Measurements from ENCODE around the gene KRTAP21-1. TPM values are rescaled to one million over a fixed set of nuclear protein-coding genes. Genes with fewer than 3 reads are reported as not detected.

KRTAP21-1 gene
- total RNA-seq, 1 donor from 2014 or later, result not detected

GRCh38 chr21:30719401-30719800 lies 35.8 kb downstream of the KRTAP21-1 start:
- no peak for TF ChIP-seq CTCF (IDR thresholded peaks at IDR 0.05)

GRCh38 chr21:30718239-30718909 lies 36.9 kb downstream of the KRTAP21-1 start, which contains the start of gene KRTAP21-3:
Gene KRTAP21-3 (minus strand): TSS chr21:30718777. CDS start chr21:30718759, 18 bp downstream.
- no peak within 1 kb of the TSS for H3K4me3 ChIP-seq
- no peak for DNase-seq (ENCODE audit: low spot score in 2 of 2)
- no peak within 1 kb of the TSS for H3K27ac ChIP-seq
- intact Hi-C loops (cut with DNase I), result no loop called here
- H3K9me3 ChIP-seq, result no peaks in the 10 kb centered on the region
- TF ChIP-seq CTCF (IDR thresholded peaks at IDR 0.05), result no peak
- no peaks in the 10 kb centered on the region for H3K27me3 ChIP-seq
- H3K36me3 ChIP-seq, result no peaks in the 10 kb centered on the region
- H3K4me1 ChIP-seq, result no peaks in the 10 kb centered on the region

More at GRCh38 chr21:30719401-30719800, 35.8 kb downstream of the KRTAP21-1 start:
- no peak overlapping the region for H3K27ac ChIP-seq
- no peaks in the 10 kb centered on the region for H3K4me1 ChIP-seq
- H3K9me3 ChIP-seq, result no peaks in the 10 kb centered on the region
- no peaks in the 10 kb centered on the region for H3K36me3 ChIP-seq
- intact Hi-C loops (cut with DNase I), result no loop called here
- H3K27me3 ChIP-seq, result no peaks in the 10 kb centered on the region
- DNase-seq (ENCODE audit: low spot score in 2 of 2), result no peak
- no peak overlapping the region for H3K4me3 ChIP-seq

DNA sequence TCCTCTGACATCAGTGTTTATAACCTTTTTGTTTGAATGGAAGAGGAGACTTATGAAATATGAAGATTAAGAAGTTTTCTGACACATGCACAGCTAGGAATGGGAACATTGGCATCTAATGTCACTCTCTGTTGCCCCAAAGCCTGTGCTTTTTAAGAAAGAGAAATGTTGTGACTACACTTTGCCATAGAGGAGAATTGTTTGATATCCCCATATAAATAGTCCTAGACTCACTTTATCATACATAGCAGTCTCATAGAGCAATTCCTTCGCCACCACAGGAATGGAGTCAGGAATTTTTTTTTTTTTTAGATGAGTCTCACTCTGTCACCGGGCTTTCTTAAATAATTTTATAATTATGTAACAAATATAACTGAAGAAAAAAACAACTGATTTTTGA lies 38.1 kb downstream of the KRTAP21-1 start:
- Histone ChIP-seq H3K4me3 (no peak overlapping the region), H3K27me3 (no peaks in the 10 kb centered on the region), H3K27ac (no peak overlapping the region), H3K36me3 (no peaks in the 10 kb centered on the region), H3K4me1 (no peaks in the 10 kb centered on the region), H3K9me3 (no peaks in the 10 kb centered on the region)
- DNase-seq (ENCODE audit: low spot score in 2 of 2), result no peak
- intact Hi-C loops (cut with DNase I), result no loop called here
- no peak for TF ChIP-seq CTCF (IDR thresholded peaks at IDR 0.05)

GRCh38 chr21:30714946-30715345 lies 40.3 kb downstream of the KRTAP21-1 start:
- H3K9me3 ChIP-seq, result no peaks in the 10 kb centered on the region
- no peak overlapping the region for H3K27ac ChIP-seq
- no peak for TF ChIP-seq CTCF (IDR thresholded peaks at IDR 0.05)
- no peak for DNase-seq (ENCODE audit: low spot score in 2 of 2)
- no peaks in the 10 kb centered on the region for H3K4me1 ChIP-seq
- intact Hi-C loops (cut with DNase I), result no loop called here
- H3K36me3 ChIP-seq, result no peaks in the 10 kb centered on the region
- H3K4me3 ChIP-seq, result no peak overlapping the region
- H3K27me3 ChIP-seq, result no peaks in the 10 kb centered on the region

DNA sequence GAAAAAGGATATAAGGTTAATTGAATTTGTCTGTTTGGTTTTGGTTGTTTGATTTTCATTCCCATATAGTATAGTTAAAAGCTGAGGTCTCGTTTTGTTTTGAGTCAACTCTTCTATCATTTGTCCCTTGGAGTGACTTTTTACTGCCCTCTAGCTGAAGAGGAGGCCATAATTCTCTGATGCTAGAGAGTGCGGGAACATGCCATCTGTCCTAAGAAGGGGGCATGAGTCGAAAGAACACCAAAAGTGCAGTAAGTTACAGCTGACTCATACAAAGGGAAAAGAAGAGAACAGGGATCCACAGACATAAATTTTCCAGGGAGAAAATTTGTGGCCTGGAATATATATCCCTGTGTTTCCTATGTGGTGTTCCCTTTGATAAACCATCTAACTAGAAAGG lies 40.8 kb downstream of the KRTAP21-1 start:
- H3K36me3 ChIP-seq, result no peaks in the 10 kb centered on the region
- H3K4me1 ChIP-seq, result no peaks in the 10 kb centered on the region
- H3K27me3 ChIP-seq, result no peaks in the 10 kb centered on the region
- DNase-seq (ENCODE audit: low spot score in 2 of 2), result no peak
- H3K9me3 ChIP-seq, result no peaks in the 10 kb centered on the region
- intact Hi-C loops (cut with DNase I), result no loop called here
- no peak overlapping the region for H3K4me3 ChIP-seq
- no peak for TF ChIP-seq CTCF (IDR thresholded peaks at IDR 0.05)
- H3K27ac ChIP-seq, result no peak overlapping the region
